ENCODE measurements around the gene FBXL17.

DNA sequence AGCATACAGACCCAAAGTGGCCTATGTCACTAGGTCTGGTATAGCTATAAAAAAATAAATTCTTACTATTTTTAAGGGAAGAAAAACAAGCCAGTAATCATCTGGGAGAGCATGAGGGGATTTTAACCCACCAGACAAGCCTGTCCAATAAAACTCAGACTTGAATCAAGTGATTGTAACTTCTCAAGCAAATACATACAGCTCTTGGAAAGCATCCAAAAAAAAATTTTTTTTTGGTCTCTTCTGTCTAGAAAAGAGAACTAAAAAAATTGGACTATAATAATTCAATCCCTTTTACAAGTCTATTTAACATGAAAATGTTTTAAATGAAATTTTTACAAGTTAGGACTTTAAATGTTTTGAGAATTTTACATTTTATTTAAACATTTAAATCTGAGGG is 61.7 kb downstream of the FBXL17 start:
- TF ChIP-seq, protein P1, sequence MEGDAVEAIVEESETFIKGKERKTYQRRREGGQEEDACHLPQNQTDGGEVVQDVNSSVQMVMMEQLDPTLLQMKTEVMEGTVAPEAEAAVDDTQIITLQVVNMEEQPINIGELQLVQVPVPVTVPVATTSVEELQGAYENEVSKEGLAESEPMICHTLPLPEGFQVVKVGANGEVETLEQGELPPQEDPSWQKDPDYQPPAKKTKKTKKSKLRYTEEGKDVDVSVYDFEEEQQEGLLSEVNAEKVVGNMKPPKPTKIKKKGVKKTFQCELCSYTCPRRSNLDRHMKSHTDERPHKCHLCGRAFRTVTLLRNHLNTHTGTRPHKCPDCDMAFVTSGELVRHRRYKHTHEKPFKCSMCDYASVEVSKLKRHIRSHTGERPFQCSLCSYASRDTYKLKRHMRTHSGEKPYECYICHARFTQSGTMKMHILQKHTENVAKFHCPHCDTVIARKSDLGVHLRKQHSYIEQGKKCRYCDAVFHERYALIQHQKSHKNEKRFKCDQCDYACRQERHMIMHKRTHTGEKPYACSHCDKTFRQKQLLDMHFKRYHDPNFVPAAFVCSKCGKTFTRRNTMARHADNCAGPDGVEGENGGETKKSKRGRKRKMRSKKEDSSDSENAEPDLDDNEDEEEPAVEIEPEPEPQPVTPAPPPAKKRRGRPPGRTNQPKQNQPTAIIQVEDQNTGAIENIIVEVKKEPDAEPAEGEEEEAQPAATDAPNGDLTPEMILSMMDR (IDR thresholded peaks at IDR 0.05), result no peak
- TF ChIP-seq EZH2 (IDR thresholded peaks at IDR 0.05; ENCODE audit: borderline replicate concordance, insufficient read depth, low read depth, low read length, poor library complexity, severe bottlenecking), result no peak
